Stromal cell of bone marrow (primary cell): ENCODE measurements around the gene CMIP.

Experiments
- DNase-seq: peaks from one replicate; pipeline ENCODE4 v3.0.0-alpha.2; 2012; ENCODE audit warnings: low read depth

The CMIP gene

GRCh38 chr16:81447383-81448101 lies 2.9 kb downstream of the CMIP start:
- no peak for DNase-seq

DNA sequence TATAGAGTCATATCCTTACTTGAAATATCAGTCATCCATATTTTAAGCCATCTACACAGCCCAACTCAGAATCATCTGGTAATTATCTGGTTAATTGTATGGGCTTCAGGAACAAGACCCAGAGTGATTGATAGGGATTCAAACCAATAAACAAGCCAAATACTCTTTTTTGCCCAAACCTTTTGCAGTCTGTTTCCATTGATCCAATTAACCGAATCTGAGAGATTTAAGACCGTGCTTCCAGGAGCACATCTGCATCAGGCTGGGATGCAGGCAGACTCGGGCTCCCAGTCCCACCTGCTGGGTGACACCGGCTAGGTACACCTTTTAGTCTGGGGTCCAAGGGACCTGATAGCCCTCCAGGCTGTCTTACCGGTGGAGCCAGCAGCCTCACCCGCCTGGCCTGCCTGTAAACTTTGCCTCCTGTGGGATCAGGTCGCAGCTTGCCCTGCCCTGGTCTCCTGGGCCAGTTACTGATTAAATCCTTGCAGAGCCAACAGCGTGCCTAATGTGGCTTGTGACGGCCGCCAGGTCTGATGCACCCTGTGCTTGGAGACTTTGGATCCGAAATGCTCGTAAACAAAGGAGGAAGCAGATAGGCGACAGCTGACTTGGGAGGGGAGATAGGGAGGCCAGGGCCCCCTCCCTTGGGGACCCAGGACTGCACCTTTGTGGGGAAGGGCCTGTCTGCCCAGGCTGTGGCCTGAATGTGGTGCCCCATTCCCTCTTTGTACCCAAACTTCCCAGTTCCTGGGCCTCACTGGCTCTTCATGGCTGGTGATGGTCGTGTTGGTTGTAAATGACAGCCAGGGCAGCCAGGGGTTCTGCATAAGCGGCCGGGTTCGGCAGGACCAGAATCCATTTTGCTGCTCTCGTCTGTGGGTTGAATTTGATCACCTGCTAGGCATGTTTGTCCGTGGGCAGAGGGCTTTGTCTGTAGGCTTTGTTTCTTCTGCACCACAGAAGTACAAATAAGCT lies 3.8 kb downstream of the CMIP start:
- DNase-seq, result no peak

DNA sequence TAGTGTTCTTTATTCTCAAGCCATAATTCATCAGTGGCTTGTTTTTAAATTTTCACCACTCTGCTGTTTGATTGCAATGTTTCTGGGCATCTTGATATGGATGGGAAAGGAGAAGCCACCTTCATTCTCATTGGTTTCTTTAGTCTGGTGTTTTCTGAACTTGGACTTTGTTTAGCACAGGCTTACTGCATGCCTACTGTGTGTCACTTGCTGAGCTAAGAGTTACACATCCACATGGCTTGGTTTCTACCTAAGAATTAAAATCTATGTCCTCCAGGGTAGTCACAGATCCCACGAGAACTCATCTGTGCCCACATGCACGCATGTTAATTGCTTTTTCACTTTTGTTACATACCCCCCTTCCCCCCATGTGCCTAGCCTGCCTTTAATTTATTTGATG lies 4.6 kb downstream of the CMIP start:
- DNase-seq, result no peak

DNA sequence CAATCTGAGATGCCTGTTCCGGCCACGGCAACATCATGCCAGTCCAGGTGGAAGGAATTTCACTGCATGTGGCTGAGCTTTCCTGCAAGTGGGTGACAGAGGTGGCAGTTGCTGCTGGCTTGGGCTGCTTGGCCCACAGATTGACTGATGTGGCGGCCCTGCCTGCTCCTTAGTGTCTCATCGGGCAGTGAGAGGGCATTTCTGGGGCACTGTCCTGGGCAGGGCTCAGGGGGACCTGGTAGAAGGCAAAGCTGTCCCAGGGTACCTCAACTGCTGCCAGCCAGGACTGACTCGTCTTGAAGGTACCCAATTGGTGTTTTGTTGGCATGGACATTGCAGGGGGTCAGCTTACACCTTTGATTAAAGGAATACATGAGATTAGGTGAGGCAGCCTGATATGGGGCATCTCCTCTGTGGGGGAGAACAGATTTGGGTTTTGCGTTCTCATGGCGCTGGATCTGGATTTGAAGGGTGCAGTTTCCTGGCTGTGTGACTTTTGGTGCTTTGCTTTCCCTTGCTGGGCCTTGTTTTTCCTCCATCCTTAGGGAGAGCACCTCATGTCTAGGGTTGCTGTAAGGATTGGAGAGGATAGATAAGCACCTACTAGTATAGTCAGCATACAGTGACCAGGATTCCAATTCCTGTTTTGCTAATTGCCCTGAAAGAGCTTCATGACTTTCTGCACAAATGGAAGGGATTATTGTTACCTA lies 5.4 kb downstream of the CMIP start:
- DNase-seq, result no peak

- DNase-seq, result no peak
Observed at GRCh38 chr16:81450783-81451491, 6.3 kb downstream of the CMIP start.

GRCh38 chr16:81451753-81452680 lies 7.4 kb downstream of the CMIP start:
- no peak for DNase-seq

GRCh38 chr16:81453091-81453728 lies 8.6 kb downstream of the CMIP start:
- DNase-seq, result no peak

GRCh38 chr16:81454044-81454443 lies 9.4 kb downstream of the CMIP start:
- no peak for DNase-seq

- no peak for DNase-seq
Observed at GRCh38 chr16:81455006-81455405, 10.4 kb downstream of the CMIP start.

DNA sequence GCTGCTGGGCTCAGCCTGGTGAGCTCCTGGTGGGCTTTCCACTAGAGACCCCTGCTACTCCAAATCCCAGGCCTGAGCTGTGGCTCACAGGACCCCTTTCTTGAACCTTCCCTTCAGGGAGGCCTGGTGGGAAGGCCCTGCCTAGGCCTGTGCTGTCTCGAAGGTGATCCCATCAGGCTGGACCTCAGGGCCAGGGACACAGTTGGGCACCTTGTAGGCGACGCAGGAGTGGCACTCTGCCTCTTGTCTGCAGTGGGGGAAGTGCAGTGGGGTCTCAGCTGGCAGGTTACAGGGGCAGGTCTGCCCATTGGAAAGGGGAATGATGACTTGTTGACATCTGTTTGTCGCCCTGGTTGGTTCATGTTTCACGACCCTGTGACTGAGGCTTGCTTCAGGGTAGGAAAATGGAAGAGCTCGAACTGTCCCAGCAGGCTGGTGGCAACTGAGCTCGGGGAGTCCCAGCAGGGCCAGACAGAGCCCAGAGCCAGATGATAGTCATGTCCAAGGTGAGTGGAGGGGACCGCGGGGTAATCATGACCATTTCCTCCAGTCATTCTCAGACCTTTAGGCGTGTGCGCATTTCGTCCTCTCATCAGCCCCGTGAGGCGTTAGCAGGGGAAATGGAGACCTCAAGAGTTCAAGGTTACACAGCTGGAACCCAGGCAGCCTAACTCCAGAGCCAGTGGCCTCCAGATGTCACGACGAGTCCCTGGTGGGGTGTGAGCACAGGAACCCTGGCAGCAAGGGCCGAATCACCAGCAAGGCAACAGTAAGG lies 11.3 kb downstream of the CMIP start:
- no peak for DNase-seq

GRCh38 chr16:81456523-81457325 lies 12.1 kb downstream of the CMIP start:
- no peak for DNase-seq

DNA sequence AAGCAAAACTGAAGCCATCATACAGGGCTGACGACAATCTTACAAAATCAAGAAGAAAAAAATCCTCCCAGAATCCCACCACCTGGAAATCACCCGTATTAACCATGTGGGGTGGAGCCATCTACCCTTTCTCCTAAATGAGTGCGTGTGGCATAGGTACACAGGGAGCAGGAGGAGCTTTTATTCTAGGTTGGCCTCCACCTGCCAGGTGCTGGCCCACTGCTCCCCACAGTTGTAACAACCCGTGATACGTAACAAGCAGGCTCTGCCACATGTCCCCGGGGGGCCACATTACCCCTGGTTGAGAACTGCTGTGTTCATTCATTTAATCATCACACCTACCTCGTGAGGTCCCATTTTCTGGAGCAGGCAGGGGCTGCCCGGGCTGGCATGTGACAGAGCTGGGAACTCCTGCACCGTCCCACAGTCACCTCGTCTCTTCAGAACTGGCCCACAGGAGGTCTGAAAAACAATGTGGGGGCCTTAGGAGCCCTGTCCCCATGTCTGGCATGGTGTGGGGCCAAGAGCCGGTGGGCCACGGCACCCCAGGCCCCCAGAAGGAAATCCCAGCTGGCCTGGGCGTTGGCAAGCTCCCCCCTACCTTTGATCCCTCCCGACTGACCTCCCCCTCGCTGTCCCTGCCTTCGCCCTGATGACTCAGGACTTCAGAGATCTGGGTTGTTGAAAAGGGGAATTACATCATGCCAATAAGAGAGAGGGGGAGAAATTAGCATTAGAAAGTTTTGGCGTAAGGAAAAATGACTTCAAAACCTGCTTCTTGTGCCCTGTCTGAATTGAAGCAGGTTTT lies 12.9 kb downstream of the CMIP start:
- no peak for DNase-seq

- no peak for DNase-seq
Observed at GRCh38 chr16:81458149-81458669, 13.6 kb downstream of the CMIP start.

GRCh38 chr16:81458827-81459598 lies 14.4 kb downstream of the CMIP start:
- DNase-seq, result no peak

DNA sequence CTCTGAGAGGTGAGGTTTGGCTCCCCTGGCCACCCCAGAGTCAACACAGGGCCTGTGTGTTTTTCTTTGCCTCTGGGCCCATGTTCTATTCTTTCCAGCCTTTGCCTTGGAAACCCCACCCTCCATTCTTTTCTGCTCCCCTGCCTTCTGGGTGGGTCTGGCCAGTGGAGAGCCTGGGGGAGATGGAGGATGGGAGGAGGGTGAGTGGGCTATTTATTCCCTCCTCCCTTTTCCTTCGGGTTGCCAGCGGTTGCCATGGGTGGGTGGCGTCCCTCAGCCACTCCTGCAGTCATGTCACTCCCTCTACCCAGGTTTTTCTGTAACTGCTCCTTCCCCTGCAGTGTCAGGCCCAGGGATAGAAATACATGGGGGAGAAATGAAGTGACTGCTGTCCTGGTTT lies 15.5 kb downstream of the CMIP start:
- DNase-seq, result no peak

DNA sequence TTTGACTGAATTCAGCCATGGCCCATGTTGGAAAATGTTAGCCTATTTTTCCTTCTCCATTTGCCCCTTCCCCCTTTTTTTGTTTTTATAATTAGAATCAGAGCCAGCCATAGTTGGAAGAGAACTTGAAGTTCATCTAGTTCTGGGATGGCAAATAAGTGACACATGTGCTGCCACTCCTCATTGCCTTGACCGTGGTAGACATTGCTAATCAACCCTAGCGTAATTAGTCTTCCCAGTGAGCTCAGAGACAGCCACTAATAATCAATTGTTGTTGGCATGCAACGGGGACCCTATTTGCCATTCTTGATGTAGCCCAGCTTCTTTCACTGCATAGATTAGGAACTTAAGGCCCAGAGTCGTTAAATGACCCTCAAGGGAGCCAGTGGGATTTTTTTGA lies 16.6 kb downstream of the CMIP start:
- DNase-seq, result no peak

DNA sequence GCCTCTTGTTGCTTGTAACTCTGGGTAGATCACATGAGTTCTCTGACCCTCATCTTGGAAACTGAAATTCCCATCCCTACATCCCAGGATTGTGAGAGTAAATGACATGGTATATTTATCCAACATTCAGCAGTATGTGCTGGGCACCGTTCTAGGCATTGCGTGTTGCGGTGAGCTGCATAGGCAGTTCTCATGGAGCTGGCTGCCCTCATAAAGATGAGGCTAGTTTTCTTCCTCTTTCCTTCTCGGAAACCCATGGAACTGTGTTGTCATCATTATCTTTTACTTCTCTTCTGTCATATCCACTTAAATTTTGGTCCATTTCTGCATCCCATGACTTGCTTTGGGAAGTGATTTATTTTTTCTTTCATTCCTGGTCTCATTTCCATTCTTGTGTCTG lies 17.2 kb downstream of the CMIP start:
- no peak for DNase-seq
